DMS79 treated with DMSO at 0.1 percent for 48 hours (cell line): ENCODE data around the gene GNB3.

ENCODE experiments used
- DNase-seq: peaks from one replicate; lab custom pipeline; 2025; lab: John Stamatoyannopoulos, UW

Gene GNB3

GRCh38 chr12:6823182-6824084 lies 17.3 kb upstream of the GNB3 start:
- DNase-seq: no peak

GRCh38 chr12:6824085-6824775 lies 16.5 kb upstream of the GNB3 start:
- DNase-seq: no peak

- no peak for DNase-seq
These were observed 15.8 kb upstream of the GNB3 start for GRCh38 chr12:6824901-6825381.

- peak; percentile 65 for DNase-seq
These were observed 15.2 kb upstream of the GNB3 start for GRCh38 chr12:6825398-6826124.

- DNase-seq: no peak
These were observed 14.5 kb upstream of the GNB3 start for GRCh38 chr12:6826125-6826733.

GRCh38 chr12:6826734-6827436 lies 13.8 kb upstream of the GNB3 start:
- DNase-seq: no peak

- DNase-seq: peak; percentile 81
These were observed 13.3 kb upstream of the GNB3 start for GRCh38 chr12:6827437-6827911.

GRCh38 chr12:6827982-6828780 lies 12.5 kb upstream of the GNB3 start, which contains the start of gene P3H3:
P3H3 (plus strand) TSS chr12:6828407; CDS start chr12:6828441, 34 bp downstream.
- DNase-seq: peak; percentile 59

- no peak for DNase-seq
These were observed 11.8 kb upstream of the GNB3 start for GRCh38 chr12:6828781-6829535.

- peak; percentile 61 for DNase-seq
These were observed 11.0 kb upstream of the GNB3 start for GRCh38 chr12:6829536-6830220.

GRCh38 chr12:6830286-6830890 lies 10.3 kb upstream of the GNB3 start:
- no peak for DNase-seq

- DNase-seq: no peak
These were observed 9.7 kb upstream of the GNB3 start for GRCh38 chr12:6830999-6831398.

GRCh38 chr12:6831450-6831995 lies 9.2 kb upstream of the GNB3 start:
- DNase-seq: no peak

- DNase-seq: no peak
These were observed 8.6 kb upstream of the GNB3 start for GRCh38 chr12:6832125-6832524.

GRCh38 chr12:6833189-6833890 lies 7.4 kb upstream of the GNB3 start:
- no peak for DNase-seq

- DNase-seq: no peak
These were observed 6.5 kb upstream of the GNB3 start for GRCh38 chr12:6834254-6834653.

GRCh38 chr12:6834873-6835272 lies 5.9 kb upstream of the GNB3 start:
- DNase-seq: no peak

- DNase-seq: no peak
These were observed 3.9 kb upstream of the GNB3 start for GRCh38 chr12:6836851-6837250.
